ENCODE data around the gene VASN.

GRCh38 chr16:4412159-4412558 is 40.5 kb downstream of the VASN start:
- TF ChIP-seq CTCF (IDR thresholded peaks at IDR 0.05 in 2 of 3, conservative IDR thresholded peaks at IDR 0.05 in 1 of 3; ENCODE audit: control insufficient read depth in 2 of 3, extremely low read depth in 1 of 3, insufficient read depth in 1 of 3, low read depth in 3 of 3, low read length in 3 of 3) (no peak), POLR2AphosphoS2 (IDR thresholded peaks at IDR 0.05; ENCODE audit: low read depth, low read length) (no peak), ZNF384 (IDR thresholded peaks at IDR 0.05; ENCODE audit: borderline replicate concordance, low read depth, low read length) (no peak), IRF3 (IDR thresholded peaks at IDR 0.05) (no peak), ATF2 (IDR thresholded peaks at IDR 0.05; ENCODE audit: low read length) (no peak), JUND (IDR thresholded peaks at IDR 0.05; ENCODE audit: low read depth, low read length) (no peak), STAT1 (conservative IDR thresholded peaks at IDR 0.05) (no peak), CHD2 (IDR thresholded peaks at IDR 0.05; ENCODE audit: borderline replicate concordance, low read depth, low read length) (no peak), CHD1 (IDR thresholded peaks at IDR 0.05; ENCODE audit: low read depth, low read length) (no peak), TBL1XR1 (IDR thresholded peaks at IDR 0.05; ENCODE audit: low read depth, low read length) (no peak)

Measured in GM12878 (cell line).